Stimulated activated CD8-positive, alpha-beta memory T cell treated with anti-CD3 and anti-CD28 coated beads, Interleukin-4, amount 100 ng/mL, for 4 hours (primary cell): ENCODE results near the gene ARAF.
"Not testable (repeated sequence)": the region's sequence is repeated elsewhere in the genome, so short reads cannot be mapped to it uniquely, and the experiment has no call there.

Source experiments
- DNase-seq, 2 donors: peaks; one replicate each; pipeline ENCODE4 v3.0.0-alpha.2; 2020; ENCODE audit warnings: low read depth in 2 of 2, low spot score in 1 of 2

Gene ARAF

DNA sequence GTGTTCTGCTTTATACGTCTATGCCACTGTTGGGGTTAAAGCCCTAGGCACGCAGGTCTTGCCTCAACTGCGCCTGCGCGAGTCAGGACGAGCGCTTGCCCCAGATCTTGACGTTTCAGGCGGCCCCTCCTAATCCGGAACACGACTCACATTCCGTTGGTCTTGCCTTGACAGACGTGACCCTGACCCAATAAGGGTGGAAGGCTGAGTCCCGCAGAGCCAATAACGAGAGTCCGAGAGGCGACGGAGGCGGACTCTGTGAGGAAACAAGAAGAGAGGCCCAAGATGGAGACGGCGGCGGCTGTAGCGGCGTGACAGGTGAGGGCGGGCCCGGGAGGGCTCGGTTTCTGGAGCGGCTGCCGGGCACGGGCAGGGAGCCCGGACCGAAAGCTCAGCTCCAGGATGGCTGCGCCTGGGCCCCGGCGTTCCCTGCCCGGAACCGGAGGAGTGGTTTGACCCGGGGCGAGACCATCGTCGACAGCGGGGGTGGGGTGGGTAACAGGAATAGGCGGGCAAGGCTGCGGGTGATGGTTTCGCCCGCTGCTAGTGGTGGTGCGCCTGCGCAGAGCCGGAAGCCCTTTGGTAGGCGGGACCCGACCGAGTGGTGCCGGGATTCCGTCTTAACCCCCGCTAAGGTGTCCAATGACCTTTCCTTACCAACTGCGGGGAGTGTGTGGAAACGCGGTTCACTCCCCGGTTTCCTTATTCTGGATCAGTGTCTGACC is at the start of gene ARAF:
TSS of gene ARAF (plus strand) at position 272 of the 725 bp plus-strand sequence. CDS start 1,763 bp downstream, outside the sequence.
- peak; percentile 88 to 90 for DNase-seq

- not testable (repeated sequence) for DNase-seq
These were observed 48.6 kb upstream of the ARAF start for GRCh38 chrX:47512383-47512782.

GRCh38 chrX:47513034-47513965 is 47.7 kb upstream of the ARAF start:
- DNase-seq = not testable (repeated sequence)

- DNase-seq = no peak
These were observed 46.3 kb upstream of the ARAF start for GRCh38 chrX:47514533-47515235.

DNA sequence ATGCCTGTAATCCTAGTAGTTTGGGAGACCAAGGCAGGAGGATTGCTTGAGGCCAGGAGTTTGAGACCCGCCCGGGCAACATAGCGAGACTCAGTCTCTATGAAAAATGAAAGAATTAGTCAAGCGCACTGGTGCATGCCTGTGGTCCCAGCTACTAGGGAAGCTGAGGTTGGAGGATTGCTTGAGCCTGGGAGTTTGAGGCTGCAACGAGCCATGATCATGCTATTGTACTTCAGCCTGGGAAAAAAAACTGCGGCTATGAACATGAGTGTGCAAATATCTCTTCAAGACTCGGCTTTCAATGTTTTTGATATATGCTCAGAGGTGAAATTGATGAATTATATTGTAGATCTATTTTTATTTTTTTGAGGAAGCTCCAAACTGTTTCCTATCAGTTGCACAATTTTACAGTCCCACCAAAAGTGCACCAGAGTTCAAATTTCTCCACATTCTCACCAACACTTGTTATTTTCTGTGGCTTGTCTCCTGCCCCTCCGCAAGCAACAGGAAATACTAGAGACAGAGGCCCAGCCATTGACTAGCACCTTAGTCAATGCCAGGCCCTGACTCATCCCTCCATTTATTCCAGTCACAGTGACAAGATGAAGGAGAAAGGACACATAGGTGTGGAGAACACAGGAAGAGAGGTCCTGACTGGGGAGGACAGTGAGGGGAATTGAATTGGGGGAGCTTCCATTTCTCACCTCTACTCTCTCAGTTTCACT is 44.9 kb upstream of the ARAF start:
- DNase-seq = no peak

- DNase-seq = no peak
These were observed 42.9 kb upstream of the ARAF start for GRCh38 chrX:47518144-47518543.

GRCh38 chrX:47523297-47523696 is 37.7 kb upstream of the ARAF start:
- DNase-seq = peak; percentile 53 to 55

GRCh38 chrX:47523713-47524166 is 37.3 kb upstream of the ARAF start:
- DNase-seq = no peak

- no peak for DNase-seq
These were observed 31.5 kb upstream of the ARAF start for GRCh38 chrX:47529548-47529947.

DNA sequence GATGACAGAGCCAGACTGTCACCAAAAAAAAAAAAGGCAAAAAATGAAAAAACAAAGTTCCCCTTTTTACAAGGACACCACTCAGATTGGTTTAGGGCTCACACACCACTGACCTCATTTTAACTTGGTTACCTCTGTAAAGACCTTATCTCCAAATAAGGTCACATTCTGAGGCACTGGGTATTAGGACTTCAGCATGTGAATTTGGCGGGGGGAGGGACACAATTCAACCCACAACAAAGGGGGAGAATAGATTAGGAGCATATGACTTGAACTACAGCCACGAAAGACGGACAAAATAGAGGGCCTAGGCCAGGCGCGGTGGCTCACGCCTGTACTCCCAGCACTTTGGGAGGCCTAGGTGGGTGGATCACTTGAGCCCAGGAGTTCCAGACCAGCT is 31.0 kb upstream of the ARAF start:
- no peak for DNase-seq

- no peak for DNase-seq
These were observed 21.1 kb upstream of the ARAF start for GRCh38 chrX:47539860-47540259.

DNA sequence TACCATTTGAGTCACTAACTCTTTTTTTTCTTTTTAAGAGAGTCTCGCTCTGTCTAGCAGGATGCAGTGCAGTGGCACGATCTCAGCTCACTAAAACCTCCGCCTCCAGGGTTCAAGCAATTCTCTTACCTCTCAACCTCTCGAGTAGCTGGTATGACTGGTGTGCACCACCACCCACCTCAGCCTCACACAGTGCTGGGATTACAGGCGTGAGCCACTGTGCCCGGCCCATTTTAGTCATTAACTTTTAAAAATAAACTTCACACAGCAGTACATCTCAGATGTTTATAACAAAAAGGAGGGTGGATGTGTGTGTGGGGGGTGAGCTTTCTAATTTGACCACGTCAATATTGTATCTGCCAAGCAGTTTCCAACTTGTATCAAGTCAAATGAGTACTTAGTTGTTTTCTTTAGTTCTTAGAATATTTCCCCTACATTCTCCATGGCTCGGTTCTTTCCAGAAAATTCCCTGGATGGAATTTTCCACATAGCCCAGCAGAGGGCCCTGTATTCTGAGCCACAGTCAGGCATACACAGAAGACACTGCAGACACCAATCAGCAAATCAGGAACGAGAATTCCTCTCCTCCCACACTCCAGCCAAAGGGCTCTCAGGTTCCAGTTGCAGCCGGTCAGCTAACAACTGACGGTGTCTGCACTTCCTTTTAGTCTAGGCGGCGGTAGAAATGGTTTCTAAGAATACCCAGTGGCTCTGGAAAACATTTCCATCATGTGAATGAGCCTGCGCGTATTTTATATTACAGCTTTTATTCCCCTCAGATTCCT is 20.1 kb upstream of the ARAF start:
- DNase-seq = no peak

DNA sequence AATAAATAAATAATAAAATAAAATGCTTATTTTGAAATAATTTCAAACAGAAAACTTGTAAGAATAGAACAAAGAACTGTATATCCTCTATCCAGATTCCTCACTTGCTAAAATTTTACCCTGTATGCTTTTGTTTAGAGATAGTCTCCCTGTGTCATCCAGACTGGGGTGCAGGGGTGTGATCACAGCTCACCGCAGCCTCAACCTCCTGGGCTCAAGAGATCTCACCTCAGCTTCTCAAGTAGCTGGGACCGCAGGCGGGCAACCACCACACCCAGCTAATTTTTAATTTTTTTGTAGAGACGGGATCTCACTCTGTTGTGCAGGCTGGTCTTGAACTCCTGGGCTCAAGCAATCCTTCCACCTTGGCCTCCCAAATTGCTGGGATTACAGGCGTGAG is 17.5 kb upstream of the ARAF start:
- no peak for DNase-seq

DNA sequence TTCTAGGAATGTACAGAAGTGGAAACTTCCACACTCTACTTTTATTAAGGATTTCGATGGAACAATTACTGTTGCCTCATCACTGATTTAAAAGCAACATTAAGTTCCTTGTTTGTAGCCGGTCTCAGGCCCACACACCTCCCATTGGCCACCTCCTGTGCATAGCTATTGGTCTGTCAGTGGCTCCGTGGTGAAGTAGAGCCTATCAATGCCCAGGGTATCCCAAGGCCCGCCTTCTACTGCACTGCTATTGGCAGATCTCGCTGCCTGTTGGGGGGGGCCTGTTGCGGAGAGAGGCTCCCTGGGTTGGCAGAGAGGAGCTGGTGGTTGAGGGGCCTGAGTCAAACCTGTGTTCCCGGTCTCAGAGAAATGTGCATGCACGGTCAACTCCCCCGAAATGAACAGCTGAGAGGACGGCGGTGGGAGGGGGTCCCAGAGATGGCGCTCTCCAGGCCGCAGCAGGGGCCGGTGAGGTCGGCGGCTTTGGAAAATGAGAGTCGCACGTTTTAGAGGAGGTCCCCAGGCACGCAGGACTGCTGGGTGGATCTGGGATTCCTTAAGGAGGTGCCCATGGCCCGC is 4.9 kb upstream of the ARAF start:
- DNase-seq = peak; percentile 58 to 71

DNA sequence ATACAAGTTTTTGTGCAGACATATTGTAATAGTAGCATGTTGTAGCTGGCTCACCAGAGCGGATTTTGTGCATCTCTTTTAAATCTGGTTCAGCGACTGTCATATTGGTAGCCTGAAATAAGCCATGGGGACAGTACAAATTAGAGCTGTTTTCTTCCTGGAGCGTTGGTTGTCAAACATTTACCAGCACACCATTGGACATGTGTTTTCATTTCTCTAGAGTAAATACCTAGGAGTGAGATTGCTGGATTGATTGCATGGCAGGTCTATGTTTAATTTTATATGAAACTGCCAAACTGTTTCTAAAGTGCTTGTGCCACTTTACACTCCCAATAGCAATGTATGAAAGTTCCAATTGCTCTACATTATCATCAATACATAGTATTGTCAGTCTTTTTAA is 2.6 kb upstream of the ARAF start:
- DNase-seq = no peak

DNA sequence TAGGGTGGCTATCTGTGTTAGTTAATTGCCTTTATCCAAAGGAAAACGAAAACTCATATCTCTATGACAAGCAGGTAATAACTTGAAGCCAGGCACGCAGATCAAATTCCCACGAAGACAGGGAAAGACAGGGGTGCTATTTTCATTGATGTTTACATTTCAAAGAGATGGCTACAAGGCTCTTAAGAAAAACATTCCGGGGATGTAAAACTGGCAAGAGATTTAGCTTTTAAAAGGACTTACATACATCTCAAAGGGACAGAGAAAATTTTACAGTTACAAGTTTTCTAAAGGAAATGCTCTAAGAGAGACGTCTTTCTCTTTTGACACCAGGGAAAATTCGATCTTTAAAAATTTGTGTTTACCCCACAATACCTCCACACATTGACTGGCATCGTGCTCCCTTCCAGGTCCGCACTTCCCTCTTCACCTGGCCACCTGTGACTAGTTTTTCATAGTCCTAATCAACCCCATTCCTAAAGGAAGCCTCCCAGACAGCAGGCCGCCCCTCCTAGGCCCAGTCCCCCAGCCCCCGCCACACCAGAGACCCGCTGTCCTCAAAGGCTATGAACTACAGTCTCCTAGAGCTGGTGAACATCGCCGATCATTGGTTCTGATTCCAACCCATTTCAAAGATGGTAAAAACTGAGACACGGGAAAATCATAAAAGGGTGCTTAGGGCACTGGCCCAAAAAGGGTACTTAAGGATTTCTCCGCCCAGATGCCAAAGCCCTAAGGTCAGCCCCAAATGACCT is 649 bp upstream of the ARAF start:
- no peak for DNase-seq

DNA sequence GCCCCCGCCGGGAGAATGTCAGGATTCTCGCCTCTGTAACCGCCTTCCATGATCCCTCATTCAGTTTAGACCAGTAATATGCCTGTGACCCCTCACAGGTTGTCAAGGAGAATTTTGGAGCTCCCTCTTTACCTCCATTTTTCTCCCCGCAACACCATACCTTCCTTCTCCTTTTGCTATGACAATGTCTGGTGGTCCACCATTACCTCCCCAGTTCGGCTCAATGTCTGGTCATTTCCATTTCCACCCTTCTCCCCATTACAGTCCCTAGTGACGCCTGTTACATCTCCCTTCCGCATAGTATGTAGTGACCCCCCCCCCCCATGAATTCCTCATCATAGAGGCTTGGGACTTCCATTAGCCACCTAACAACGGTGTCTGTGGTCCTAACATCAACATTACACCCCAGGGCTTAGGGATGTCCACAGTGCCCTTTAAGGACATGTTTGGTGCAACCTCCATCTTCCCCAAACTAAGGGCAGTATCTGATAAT is 700 bp downstream of the ARAF start:
- no peak for DNase-seq

GRCh38 chrX:47562615-47563243 is 1.7 kb downstream of the ARAF start:
- DNase-seq = no peak
